HCT116 (cell line): ENCODE results near the gene FBXO21. TPM values are rescaled to one million over a fixed set of nuclear protein-coding genes. Genes with fewer than 3 reads are reported as not detected.

Experiments used
- ATAC-seq: fragments of 200-7000 bp; cut with Tn5 transposase; 2 replicates; pipeline ENCODE4 v1.9.1; 2020; ENCODE audit warnings: mild to moderate bottlenecking, moderate library complexity
- BruUV-seq: library from RNA; stranded (reverse); fragments of 400-500 nt; replicated peaks from 2 replicates; lab custom pipeline; 2021; lab: Mats Ljungman, UMichigan
- CTCF ChIA-PET: fragments of 300-600 bp; sonication (Branson Sonifier 250); formaldehyde crosslinking; loops from one replicate; lab custom pipeline; 2021; ENCODE audit warnings: antibody characterized with exemption; lab: Charles Lee
- POLR2A ChIA-PET: fragments of 300-600, 350-600 bp; sonication (Branson Sonifier 250); formaldehyde crosslinking; loops from one replicate; lab custom pipeline; 2021; ENCODE audit warnings: antibody characterized with exemption; lab: Charles Lee
- RAD21 ChIA-PET, 2 experiments: fragments of 300-600 bp; sonication (Branson Sonifier 250); formaldehyde crosslinking; loops; one replicate each; lab custom pipeline; 2023; ENCODE audit warnings: low total read pairs in 2 of 2; ENCODE audit not compliant: uncharacterized antibody in 2 of 2, unreplicated experiment in 2 of 2, low non-redundant PET in 1 of 2; lab: Charles Lee
- DNase-seq: peaks from one replicate; pipeline ENCODE4 v3.0.0-alpha.2; 2010; ENCODE audit warnings: low read depth, low spot score
- H2AFZ ChIP-seq: fragments of 200-600 bp; shearing (Covaris generic), sonication (generic); 2 replicates; pipeline ENCODE4 v1.6.1; 2017; ENCODE audit warnings: low read depth, mixed run types, mixed read lengths, antibody characterized with exemption, low read length; ENCODE audit not compliant: poor library complexity, severe bottlenecking
- H3K27ac ChIP-seq: 2 replicates; pipeline ENCODE4 v1.5.1; 2012; ENCODE audit warnings: low read depth, low read length
- H3K27me3 ChIP-seq: fragments of 200-600 bp; sonication (generic); 2 replicates; pipeline ENCODE4 v1.6.1; 2016; ENCODE audit warnings: mixed run types, low read length, mixed read lengths; ENCODE audit not compliant: insufficient read depth
- H3K36me3 ChIP-seq, 2 experiments: fragments of 200-500 bp in 1 of 2; fragments of 200-600 bp in 1 of 2; sonication (Bioruptor generic) in 1 of 2; sonication (generic) in 1 of 2; 2 replicates each; pipeline versions ENCODE4 v1.5.1 to v1.6.1; 2014 to 2016; ENCODE audit warnings: low read length in 2 of 2, inconsistent platforms in 1 of 2, mixed read lengths in 1 of 2, mixed run types in 1 of 2; ENCODE audit not compliant: insufficient read depth in 2 of 2, control insufficient read depth in 1 of 2
- H3K4me1 ChIP-seq, 2 experiments: fragments of 200-600 bp in 1 of 2; sonication (generic) in 1 of 2; 2 replicates each; pipeline versions ENCODE4 v1.5.1 to v1.6.1; 2012 to 2017; ENCODE audit warnings: low read length in 2 of 2, inconsistent platforms in 1 of 2, mild to moderate bottlenecking in 1 of 2, mixed read lengths in 1 of 2, mixed run types in 1 of 2, moderate library complexity in 1 of 2; ENCODE audit not compliant: insufficient read depth in 2 of 2, control insufficient read depth in 1 of 2
- H3K4me2 ChIP-seq: fragments of 200-600 bp; sonication (generic); 2 replicates; pipeline ENCODE4 v1.6.1; 2017; ENCODE audit warnings: mixed run types, low read length, mixed read lengths
- H3K4me3 ChIP-seq, 2 experiments: fragments of 200-600 bp in 1 of 2; sonication (generic) in 1 of 2; replicated peaks in 1 of 2; 2 replicates each; pipeline ENCODE4 v1.5.1; 2011 to 2016; ENCODE audit warnings: low read length in 2 of 2, control low read depth in 1 of 2, low read depth in 1 of 2, mild to moderate bottlenecking in 1 of 2, mixed read lengths in 1 of 2, mixed run types in 1 of 2
- H3K79me2 ChIP-seq: fragments of 200-600 bp; sonication (generic); 2 replicates; pipeline ENCODE4 v1.6.1; 2017; ENCODE audit warnings: mild to moderate bottlenecking, mixed run types, low read length, moderate library complexity, mixed read lengths; ENCODE audit not compliant: insufficient read depth
- H3K9ac ChIP-seq: fragments of 200-600 bp; sonication (generic); 2 replicates; pipeline ENCODE4 v1.6.1; 2016; ENCODE audit warnings: low read length, mixed read lengths
- H3K9me2 ChIP-seq: fragments of 200-600 bp; sonication (generic), shearing (Covaris generic); 2 replicates; pipeline ENCODE4 v1.6.1; 2017; ENCODE audit warnings: mixed run types, mild to moderate bottlenecking, moderate library complexity; ENCODE audit not compliant: insufficient read depth
- H3K9me3 ChIP-seq, 2 experiments: fragments of 200-500 bp in 1 of 2; fragments of 200-600 bp in 1 of 2; sonication (Bioruptor generic) in 1 of 2; sonication (generic) in 1 of 2; 2 replicates each; pipeline ENCODE4 v1.6.1; 2014 to 2017; ENCODE audit warnings: low read length in 2 of 2, mixed read lengths in 2 of 2, inconsistent platforms in 1 of 2, low read depth in 1 of 2, mild to moderate bottlenecking in 1 of 2, mixed run types in 1 of 2, moderate library complexity in 1 of 2; ENCODE audit not compliant: control insufficient read depth in 1 of 2, insufficient read depth in 1 of 2
- H4K20me1 ChIP-seq: fragments of 200-600 bp; sonication (generic), shearing (Covaris generic); 2 replicates; pipeline ENCODE4 v1.6.1; 2017; ENCODE audit warnings: mixed run types, mild to moderate bottlenecking, moderate library complexity; ENCODE audit not compliant: insufficient read depth
- CBX3 ChIP-seq: IDR thresholded peaks from 2 replicates; pipeline ENCODE4 v1.6.1; 2012; ENCODE audit warnings: low read depth
- EGR1 ChIP-seq: IDR thresholded peaks from 2 replicates; pipeline ENCODE4 v1.6.1; 2012; ENCODE audit warnings: low read depth
- FOSL1 ChIP-seq: IDR thresholded peaks from 2 replicates; pipeline ENCODE4 v1.6.1; 2012; ENCODE audit warnings: low read depth
- POLR2A ChIP-seq: IDR thresholded peaks from 2 replicates; pipeline ENCODE4 v1.7.0; 2011; ENCODE audit warnings: borderline replicate concordance; ENCODE audit not compliant: insufficient read depth, insufficient read length; ENCODE audit errors: extremely low read depth
- POLR2AphosphoS5 ChIP-seq: IDR thresholded peaks from 2 replicates; pipeline ENCODE4 v1.6.1; 2011; ENCODE audit warnings: mild to moderate bottlenecking, low read depth, low read length, moderate library complexity
- SP1 ChIP-seq: IDR thresholded peaks from 2 replicates; pipeline ENCODE4 v1.6.1; 2012; ENCODE audit warnings: low read depth
- YY1 ChIP-seq: IDR thresholded peaks from 2 replicates; pipeline ENCODE4 v1.6.1; 2011; ENCODE audit warnings: low read length, low read depth, moderate library complexity, mild to moderate bottlenecking; ENCODE audit not compliant: insufficient replicate concordance; ENCODE audit errors: extremely low read depth
- ZFX ChIP-seq: fragments of 450-650 bp; IDR thresholded peaks from 2 replicates; pipeline ENCODE4 v1.6.1; 2017
- intact Hi-C: fragments of 100-400 bp; cut with micrococcal nuclease; formaldehyde crosslinking; loops from 2 replicates; pipeline ENCODE4 v1.10.0; 2022
- total RNA-seq: library from RNA; stranded (reverse); gene quantifications from one replicate; pipeline ENCODE4 v1.2.1, GENCODE V29; 2021; ENCODE audit not compliant: unreplicated experiment
- TF ChIP-seq, protein P1 (sequence below): IDR thresholded peaks from 2 replicates; pipeline ENCODE4 v1.6.1; 2012; ENCODE audit warnings: low read depth
- TF ChIP-seq, protein P2 (sequence below), 3 experiments: fragments of 200-600 bp in 1 of 3; sonication (generic) in 1 of 3; IDR thresholded peaks in 2 of 3; conservative IDR thresholded peaks in 1 of 3; 2 replicates each; pipeline ENCODE4 v1.5.1; 2012 to 2017; ENCODE audit warnings: low read depth in 2 of 3, low read length in 2 of 3, antibody characterized with exemption in 1 of 3, borderline replicate concordance in 1 of 3, control low read depth in 1 of 3, mild to moderate bottlenecking in 1 of 3, mixed read lengths in 1 of 3, mixed run types in 1 of 3, moderate library complexity in 1 of 3; ENCODE audit not compliant: insufficient read depth in 1 of 3

Gene FBXO21
- total RNA-seq, 1 experiment from 2014 or later, result 45.5 TPM

GRCh38 chr12:117158911-117159553 lies 31.2 kb downstream of the FBXO21 start:
- Histone ChIP-seq H3K4me1 (no peaks in the 10 kb centered on the region), H3K9me2 (no peaks in the 10 kb centered on the region), H3K36me3 (peaks cover 34 to 40% of the 10 kb centered on the region in 2 experiments; a peak in 3 of 4 replicates), H3K27ac (no peak overlapping the region), H2AFZ (no peak overlapping the region), H3K9me3 (no peaks in the 10 kb centered on the region), H3K4me2 (no peak overlapping the region), H4K20me1 (no peaks in the 10 kb centered on the region), H3K27me3 (no peaks in the 10 kb centered on the region), H3K79me2 (no peaks in the 10 kb centered on the region), H3K4me3 (no peak overlapping the region), H3K9ac (no peak overlapping the region)
- intact Hi-C loops, result loop anchor here (10.0 kb wide), 1 partner anchor 454 kb away; no protein-coding TSS in a partner anchor
- TF ChIP-seq POLR2A (no peak), YY1 (no peak)
- ChIA-PET POLR2A (no interaction called here), CTCF (no interaction called here), RAD21 (no interaction called here)
- ATAC-seq, result no peak
- no TSS peak for BruUV-seq
- no peak for DNase-seq

- ChIA-PET RAD21 (no interaction called here), POLR2A (no interaction called here), CTCF (no interaction called here)
- BruUV-seq, result no TSS peak
- no peak overlapping the region for H3K27ac ChIP-seq
- intact Hi-C loops, result loop anchor here (10.0 kb wide), 1 partner anchor 453 kb away; no protein-coding TSS in a partner anchor
- no peaks in the 10 kb centered on the region for H4K20me1 ChIP-seq
- H2AFZ ChIP-seq, result no peak overlapping the region
- no peak for ATAC-seq
- no peaks in the 10 kb centered on the region for H3K9me3 ChIP-seq
- DNase-seq, result no peak
- no peak overlapping the region for H3K4me3 ChIP-seq
- no peak overlapping the region for H3K4me2 ChIP-seq
- no peak overlapping the region for H3K9ac ChIP-seq
- TF ChIP-seq POLR2A, result no peak
- no peak for TF ChIP-seq CBX3
- TF ChIP-seq EGR1, result no peak
- no peak for TF ChIP-seq FOSL1
- TF ChIP-seq ZFX, result no peak
- TF ChIP-seq, protein P1, sequence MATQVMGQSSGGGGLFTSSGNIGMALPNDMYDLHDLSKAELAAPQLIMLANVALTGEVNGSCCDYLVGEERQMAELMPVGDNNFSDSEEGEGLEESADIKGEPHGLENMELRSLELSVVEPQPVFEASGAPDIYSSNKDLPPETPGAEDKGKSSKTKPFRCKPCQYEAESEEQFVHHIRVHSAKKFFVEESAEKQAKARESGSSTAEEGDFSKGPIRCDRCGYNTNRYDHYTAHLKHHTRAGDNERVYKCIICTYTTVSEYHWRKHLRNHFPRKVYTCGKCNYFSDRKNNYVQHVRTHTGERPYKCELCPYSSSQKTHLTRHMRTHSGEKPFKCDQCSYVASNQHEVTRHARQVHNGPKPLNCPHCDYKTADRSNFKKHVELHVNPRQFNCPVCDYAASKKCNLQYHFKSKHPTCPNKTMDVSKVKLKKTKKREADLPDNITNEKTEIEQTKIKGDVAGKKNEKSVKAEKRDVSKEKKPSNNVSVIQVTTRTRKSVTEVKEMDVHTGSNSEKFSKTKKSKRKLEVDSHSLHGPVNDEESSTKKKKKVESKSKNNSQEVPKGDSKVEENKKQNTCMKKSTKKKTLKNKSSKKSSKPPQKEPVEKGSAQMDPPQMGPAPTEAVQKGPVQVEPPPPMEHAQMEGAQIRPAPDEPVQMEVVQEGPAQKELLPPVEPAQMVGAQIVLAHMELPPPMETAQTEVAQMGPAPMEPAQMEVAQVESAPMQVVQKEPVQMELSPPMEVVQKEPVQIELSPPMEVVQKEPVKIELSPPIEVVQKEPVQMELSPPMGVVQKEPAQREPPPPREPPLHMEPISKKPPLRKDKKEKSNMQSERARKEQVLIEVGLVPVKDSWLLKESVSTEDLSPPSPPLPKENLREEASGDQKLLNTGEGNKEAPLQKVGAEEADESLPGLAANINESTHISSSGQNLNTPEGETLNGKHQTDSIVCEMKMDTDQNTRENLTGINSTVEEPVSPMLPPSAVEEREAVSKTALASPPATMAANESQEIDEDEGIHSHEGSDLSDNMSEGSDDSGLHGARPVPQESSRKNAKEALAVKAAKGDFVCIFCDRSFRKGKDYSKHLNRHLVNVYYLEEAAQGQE, result no peak
- TF ChIP-seq, protein P2, sequence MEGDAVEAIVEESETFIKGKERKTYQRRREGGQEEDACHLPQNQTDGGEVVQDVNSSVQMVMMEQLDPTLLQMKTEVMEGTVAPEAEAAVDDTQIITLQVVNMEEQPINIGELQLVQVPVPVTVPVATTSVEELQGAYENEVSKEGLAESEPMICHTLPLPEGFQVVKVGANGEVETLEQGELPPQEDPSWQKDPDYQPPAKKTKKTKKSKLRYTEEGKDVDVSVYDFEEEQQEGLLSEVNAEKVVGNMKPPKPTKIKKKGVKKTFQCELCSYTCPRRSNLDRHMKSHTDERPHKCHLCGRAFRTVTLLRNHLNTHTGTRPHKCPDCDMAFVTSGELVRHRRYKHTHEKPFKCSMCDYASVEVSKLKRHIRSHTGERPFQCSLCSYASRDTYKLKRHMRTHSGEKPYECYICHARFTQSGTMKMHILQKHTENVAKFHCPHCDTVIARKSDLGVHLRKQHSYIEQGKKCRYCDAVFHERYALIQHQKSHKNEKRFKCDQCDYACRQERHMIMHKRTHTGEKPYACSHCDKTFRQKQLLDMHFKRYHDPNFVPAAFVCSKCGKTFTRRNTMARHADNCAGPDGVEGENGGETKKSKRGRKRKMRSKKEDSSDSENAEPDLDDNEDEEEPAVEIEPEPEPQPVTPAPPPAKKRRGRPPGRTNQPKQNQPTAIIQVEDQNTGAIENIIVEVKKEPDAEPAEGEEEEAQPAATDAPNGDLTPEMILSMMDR (IDR thresholded peaks at IDR 0.05 in 2 of 3, conservative IDR thresholded peaks at IDR 0.05 in 1 of 3; ENCODE audit: borderline replicate concordance in 1 of 3, insufficient read depth in 1 of 3, low read depth in 2 of 3, low read length in 2 of 3), result no peak
- TF ChIP-seq POLR2AphosphoS5, result no peak
- TF ChIP-seq SP1, result no peak
- H3K27me3 ChIP-seq, result no peaks in the 10 kb centered on the region
- H3K79me2 ChIP-seq, result no peaks in the 10 kb centered on the region
- no peaks in the 10 kb centered on the region for H3K4me1 ChIP-seq
- H3K9me2 ChIP-seq, result no peaks in the 10 kb centered on the region
- H3K36me3 ChIP-seq, result peaks cover 40 to 42% of the 10 kb centered on the region in 2 experiments; a peak in 3 of 4 replicates
These were observed 32.2 kb downstream of the FBXO21 start for GRCh38 chr12:117158096-117158495.
